Esophagus squamous epithelium (tissue), 5 donors: ENCODE results near the gene FAM204A. TPM values are rescaled to one million over a fixed set of nuclear protein-coding genes. Genes with fewer than 3 reads are reported as not detected.

Experiments
- DNase-seq: peaks from one replicate; lab custom pipeline; 2025; lab: John Stamatoyannopoulos, UW
- H3K27ac ChIP-seq, 4 donors: fragments of 200-600 bp; sonication (generic); one replicate each; pipeline ENCODE4 v1.5.1; 2016 to 2019; ENCODE audit warnings: mild to moderate bottlenecking in 1 of 4
- H3K27me3 ChIP-seq, 4 donors: fragments of 200-600 bp; sonication (generic); 1 replicate in 3 of 4; 2 replicates in 1 of 4; pipeline versions ENCODE4 v1.5.1 to v1.6.0; 2017 to 2021; ENCODE audit warnings: antibody characterized with exemption in 1 of 4
- H3K36me3 ChIP-seq, 3 donors: fragments of 200-600 bp; sonication (generic); one replicate each; pipeline ENCODE4 v1.5.1; 2016 to 2019
- H3K4me1 ChIP-seq, 3 donors: fragments of 200-600 bp; sonication (generic); one replicate each; pipeline ENCODE4 v1.5.1; 2017 to 2019
- H3K4me3 ChIP-seq, 4 donors: fragments of 200-600 bp; sonication (generic); 1 replicate in 3 of 4; 2 replicates in 1 of 4; pipeline ENCODE4 v1.5.1; 2016 to 2019; ENCODE audit warnings: mild to moderate bottlenecking in 2 of 4, moderate library complexity in 1 of 4
- H3K9me3 ChIP-seq, 3 donors: fragments of 200-600 bp; sonication (generic); one replicate each; pipeline ENCODE4 v1.5.1; 2016 to 2019
- POLR2A ChIP-seq, 4 donors: fragments of 450-650 bp; IDR thresholded peaks; one replicate each; pipeline ENCODE4 v1.6.1; 2017; ENCODE audit warnings: antibody characterized with exemption in 4 of 4, mild to moderate bottlenecking in 4 of 4, moderate library complexity in 3 of 4
- WGBS, 2 donors: methylation state at CpG; one replicate each; pipeline ENCODE4 v1.1.5; 2018; 5-methylcytosine and 5-hydroxymethylcytosine counted together
- intact Hi-C: fragments of 100-400 bp; cut with DNase I; formaldehyde crosslinking; loops from one replicate; pipeline ENCODE4 v1.15.0; 2022
- total RNA-seq, 4 donors: library from RNA; depleted of rRNA; stranded (reverse); fragments of >200 nt; gene quantifications; one replicate each; pipeline ENCODE4 v1.1.0, GENCODE V29; 2016
- TF ChIP-seq, protein P1 (sequence below), 6 experiments: fragments of 450-650 bp in 4 of 6; fragments of 200-600 bp in 2 of 6; sonication (generic) in 2 of 6; IDR thresholded peaks; one replicate each; pipeline ENCODE4 v1.5.1; 2016 to 2019; ENCODE audit warnings: antibody characterized with exemption in 6 of 6, mild to moderate bottlenecking in 4 of 6, moderate library complexity in 4 of 6
- donor health status: DM: yes; HTN: yes; CAD: no.

The FAM204A gene
- total RNA-seq, 4 donors from 2014 or later: 8.9 to 40.8 (median 34.5) TPM

DNA sequence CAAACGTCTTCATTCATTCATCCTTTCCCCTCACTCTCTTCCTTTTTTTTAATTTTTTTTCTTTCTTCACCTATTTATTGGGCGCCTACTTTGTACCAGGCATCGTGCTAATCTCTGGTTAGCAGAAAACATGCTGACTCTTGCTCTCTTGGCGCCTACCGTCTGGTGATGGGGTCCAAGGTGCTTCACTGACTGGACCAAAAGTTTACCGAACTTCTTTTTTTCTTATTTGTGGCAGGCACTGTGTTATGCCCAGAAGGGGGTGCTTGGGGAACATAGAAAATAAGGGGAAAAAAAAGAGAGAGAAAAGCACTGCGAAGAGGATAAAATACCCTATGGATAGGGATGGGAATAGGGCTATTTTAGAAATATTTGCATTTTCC, 505 bp upstream of the FAM204A start:
- Histone ChIP-seq H3K4me1 (peaks cover 12 to 35% (median 13%) of the 10 kb centered on the region in 3 donors), H3K9me3 (no peaks in the 10 kb centered on the region), H3K27ac (peak overlapping the region in 3 of 4 donors; percentile 85 to 90 (median 87)), H3K36me3 (peaks cover 0 to 4% (median 0%) of the 10 kb centered on the region in 3 donors), H3K4me3 (peak overlapping the region; percentile 75 to 94 (median 84)), H3K27me3 (no peaks in the 10 kb centered on the region)
- intact Hi-C loops: no loop called here
- no peak for TF ChIP-seq POLR2A (IDR thresholded peaks at IDR 0.05)
- 27 to 37% methylated on average over 7 of the region's 7 CpGs for WGBS, 2 donors
- DNase-seq: no peak

DNA sequence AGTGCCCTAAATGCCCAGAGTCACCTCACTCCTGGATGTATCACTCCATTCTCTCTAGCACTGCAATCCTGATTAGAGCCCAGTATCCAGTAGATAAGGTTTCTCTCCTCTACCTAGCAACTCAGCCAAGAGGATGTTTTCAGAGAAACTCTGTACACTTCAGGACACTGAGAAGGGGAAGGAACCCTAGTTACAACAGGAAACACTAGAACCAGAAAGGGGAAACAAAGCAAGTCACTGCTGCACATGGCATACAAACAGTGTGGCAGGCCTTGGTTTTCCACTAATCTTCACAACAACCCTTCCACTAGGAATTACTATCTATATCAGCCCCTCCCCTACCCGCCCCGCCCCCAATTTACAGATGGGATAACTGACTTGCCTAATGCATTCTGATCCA, 1.6 kb downstream of the FAM204A start:
- 94 to 100% methylated on average over 1 to 2 of the region's 2 CpGs for WGBS, 2 donors
- peaks cover 0 to 18% (median 0%) of the 10 kb centered on the region in 3 donors for H3K36me3 ChIP-seq
- H3K27ac ChIP-seq: no peak overlapping the region
- no peaks in the 10 kb centered on the region for H3K9me3 ChIP-seq
- H3K27me3 ChIP-seq: no peaks in the 10 kb centered on the region
- no peak for TF ChIP-seq POLR2A (IDR thresholded peaks at IDR 0.05)
- TF ChIP-seq, protein P1, sequence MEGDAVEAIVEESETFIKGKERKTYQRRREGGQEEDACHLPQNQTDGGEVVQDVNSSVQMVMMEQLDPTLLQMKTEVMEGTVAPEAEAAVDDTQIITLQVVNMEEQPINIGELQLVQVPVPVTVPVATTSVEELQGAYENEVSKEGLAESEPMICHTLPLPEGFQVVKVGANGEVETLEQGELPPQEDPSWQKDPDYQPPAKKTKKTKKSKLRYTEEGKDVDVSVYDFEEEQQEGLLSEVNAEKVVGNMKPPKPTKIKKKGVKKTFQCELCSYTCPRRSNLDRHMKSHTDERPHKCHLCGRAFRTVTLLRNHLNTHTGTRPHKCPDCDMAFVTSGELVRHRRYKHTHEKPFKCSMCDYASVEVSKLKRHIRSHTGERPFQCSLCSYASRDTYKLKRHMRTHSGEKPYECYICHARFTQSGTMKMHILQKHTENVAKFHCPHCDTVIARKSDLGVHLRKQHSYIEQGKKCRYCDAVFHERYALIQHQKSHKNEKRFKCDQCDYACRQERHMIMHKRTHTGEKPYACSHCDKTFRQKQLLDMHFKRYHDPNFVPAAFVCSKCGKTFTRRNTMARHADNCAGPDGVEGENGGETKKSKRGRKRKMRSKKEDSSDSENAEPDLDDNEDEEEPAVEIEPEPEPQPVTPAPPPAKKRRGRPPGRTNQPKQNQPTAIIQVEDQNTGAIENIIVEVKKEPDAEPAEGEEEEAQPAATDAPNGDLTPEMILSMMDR (IDR thresholded peaks at IDR 0.05): no peak
- H3K4me1 ChIP-seq: peaks cover 12 to 35% (median 13%) of the 10 kb centered on the region in 3 donors
- H3K4me3 ChIP-seq: no peak overlapping the region
- no peak for DNase-seq
- intact Hi-C loops: no loop called here

DNA sequence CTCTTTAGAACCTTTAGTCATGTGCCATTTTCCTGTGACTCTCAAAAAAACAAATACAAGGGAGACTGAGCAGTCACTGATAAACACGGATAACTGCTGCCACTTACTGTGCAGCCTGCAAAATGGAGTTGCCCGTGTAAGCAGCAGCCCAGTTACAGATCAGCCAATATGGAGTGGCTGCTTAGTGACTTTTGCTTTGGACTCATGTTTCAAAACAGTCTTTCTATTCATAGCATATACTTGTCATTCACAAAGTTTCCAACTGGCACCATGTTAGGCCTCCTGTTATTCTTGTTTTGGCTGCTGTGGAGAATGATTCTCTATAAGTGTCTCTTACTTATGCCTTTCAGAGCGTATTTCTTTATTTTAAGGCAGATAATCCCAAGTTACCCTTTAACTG, 3.0 kb downstream of the FAM204A start:
- DNase-seq: no peak
- H3K27ac ChIP-seq: no peak overlapping the region
- 78 to 81% methylated on average over 3 of the region's 3 CpGs for WGBS, 2 donors

DNA sequence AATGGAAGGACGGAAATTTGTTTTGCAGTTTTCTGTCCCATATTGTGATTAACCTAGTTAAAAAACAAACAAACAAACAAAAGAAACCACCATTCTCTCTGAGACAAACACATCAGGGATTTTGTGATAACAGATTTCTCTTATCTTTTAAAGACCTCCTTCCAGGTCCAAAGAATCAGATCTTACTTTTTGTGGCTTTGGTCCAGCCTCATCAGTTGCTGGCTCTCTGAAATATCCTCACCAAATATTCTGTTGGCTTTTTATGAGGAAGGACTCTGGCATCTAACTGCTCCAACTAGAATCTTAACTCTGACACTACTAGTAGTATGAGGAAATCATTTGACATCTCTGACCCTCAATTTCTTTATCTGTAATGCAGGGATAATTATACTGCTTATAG, 4.8 kb downstream of the FAM204A start:
- H3K4me3 ChIP-seq: no peak overlapping the region
- WGBS, 2 donors: 80 to 90% methylated on average over 1 of the region's 1 CpG
- intact Hi-C loops: no loop called here
- H3K36me3 ChIP-seq: peaks cover 0 to 45% (median 6%) of the 10 kb centered on the region in 3 donors
- H3K4me1 ChIP-seq: peaks cover 9 to 46% (median 15%) of the 10 kb centered on the region in 3 donors
- TF ChIP-seq, protein P1 (IDR thresholded peaks at IDR 0.05): no peak
- no peak for TF ChIP-seq POLR2A (IDR thresholded peaks at IDR 0.05)
- no peaks in the 10 kb centered on the region for H3K9me3 ChIP-seq
- no peak overlapping the region for H3K27ac ChIP-seq
- no peaks in the 10 kb centered on the region for H3K27me3 ChIP-seq
- DNase-seq: no peak

More for the DNA sequence above, 3.0 kb downstream of the FAM204A start:
- Histone ChIP-seq H3K4me3 (no peak overlapping the region), H3K36me3 (peaks cover 0 to 32% (median 6%) of the 10 kb centered on the region in 3 donors), H3K9me3 (no peaks in the 10 kb centered on the region), H3K27me3 (no peaks in the 10 kb centered on the region), H3K4me1 (peaks cover 12 to 36% (median 13%) of the 10 kb centered on the region in 3 donors)
- intact Hi-C loops: no loop called here
- TF ChIP-seq POLR2A (IDR thresholded peaks at IDR 0.05): no peak
- TF ChIP-seq, protein P1 (IDR thresholded peaks at IDR 0.05): no peak

DNA sequence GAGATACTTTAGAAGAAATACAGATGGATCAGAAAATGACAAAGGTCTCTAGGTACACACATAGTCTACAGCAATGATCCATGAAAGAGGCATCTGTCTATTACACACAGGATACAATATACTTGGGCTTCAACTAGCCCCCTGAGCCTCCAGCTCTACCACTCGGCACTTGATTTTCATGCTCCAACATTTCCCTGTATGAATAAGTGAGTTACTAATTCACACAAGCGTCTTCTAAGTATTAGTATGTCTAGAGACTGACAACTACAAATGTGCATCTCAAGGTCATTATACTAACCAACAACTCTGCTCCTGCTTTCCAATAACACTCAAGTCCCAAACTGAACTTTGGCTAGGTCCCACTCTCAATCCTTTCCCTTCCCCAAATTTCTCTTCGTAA, 8.3 kb downstream of the FAM204A start:
- no peaks in the 10 kb centered on the region for H3K9me3 ChIP-seq
- 74 to 82% methylated on average over 3 of the region's 3 CpGs for WGBS, 2 donors
- no peaks in the 10 kb centered on the region for H3K27me3 ChIP-seq
- no peak overlapping the region for H3K4me3 ChIP-seq
- no peak overlapping the region for H3K27ac ChIP-seq
- peaks cover 0 to 19% (median 7%) of the 10 kb centered on the region in 3 donors for H3K4me1 ChIP-seq
- TF ChIP-seq, protein P1 (IDR thresholded peaks at IDR 0.05): no peak
- no peak for TF ChIP-seq POLR2A (IDR thresholded peaks at IDR 0.05)
- intact Hi-C loops: no loop called here
- H3K36me3 ChIP-seq: peaks cover 0 to 74% (median 12%) of the 10 kb centered on the region in 3 donors
- no peak for DNase-seq
